GM19023 (cell line): ENCODE data around the gene WSCD2.

Experiments used
- ATAC-seq: cut with Tn5 transposase; IDR thresholded peaks from one replicate; pipeline ENCODE4 v1.9.1; 2021; ENCODE audit warnings: mild to moderate bottlenecking, moderate library complexity; ENCODE audit not compliant: unreplicated experiment

WSCD2 gene

GRCh38 chr12:108297424-108297823 is 168.3 kb downstream of the WSCD2 start:
- ATAC-seq: no peak

- peak; percentile 61 for ATAC-seq
These were observed 169.0 kb downstream of the WSCD2 start for GRCh38 chr12:108297895-108298760.

- ATAC-seq: no peak
These were observed 169.7 kb downstream of the WSCD2 start for GRCh38 chr12:108298761-108299275.

- no peak for ATAC-seq
These were observed 170.4 kb downstream of the WSCD2 start for GRCh38 chr12:108299516-108299915.
